SK-N-SH (cell line): ENCODE results near the gene SLC25A44. TPM values are rescaled to one million over a fixed set of nuclear protein-coding genes. Genes with fewer than 3 reads are reported as not detected.

Experiments used
- CTCF ChIA-PET: fragments of 300-600, 350-600 bp; formaldehyde crosslinking; extraction: SDS; loops from one replicate; lab custom pipeline; 2021; lab: Yijun Ruan, JAX
- POLR2A ChIA-PET: fragments of 350-600 bp; sonication (Branson Sonifier 250); formaldehyde crosslinking; extraction: SDS; loops from one replicate; lab custom pipeline; 2020; ENCODE audit warnings: antibody characterized with exemption, inconsistent platforms; lab: Yijun Ruan, JAX
- DNase-seq: peaks from one replicate; pipeline ENCODE4 v3.0.0; 2012
- H2AFZ ChIP-seq: fragments of 200-600 bp; sonication (generic); 2 replicates; pipeline ENCODE4 v1.8.1; 2016; ENCODE audit warnings: antibody characterized with exemption, mild to moderate bottlenecking, low read depth
- H3F3A ChIP-seq: fragments of 200-600 bp; sonication (generic); replicated peaks from 2 replicates; pipeline ENCODE3; 2016; ENCODE audit warnings: antibody characterized with exemption, mild to moderate bottlenecking; ENCODE audit not compliant: insufficient read depth
- H3K27ac ChIP-seq, 2 experiments: fragments of 200-500 bp in 1 of 2; fragments of 200-600 bp in 1 of 2; sonication (Bioruptor generic) in 1 of 2; sonication (generic), shearing (Covaris generic) in 1 of 2; 2 replicates each; pipeline versions ENCODE4 v1.5.1 to v1.6.1; 2014 to 2016; ENCODE audit warnings: low read depth in 2 of 2, inconsistent platforms in 1 of 2, low read length in 1 of 2, mild to moderate bottlenecking in 1 of 2, mixed read lengths in 1 of 2
- H3K27me3 ChIP-seq: fragments of 200-600 bp; sonication (generic), shearing (Covaris generic); 2 replicates; pipeline ENCODE4 v1.6.1; 2016; ENCODE audit warnings: mixed run types; ENCODE audit not compliant: insufficient read depth
- H3K36me3 ChIP-seq, 2 experiments: fragments of 200-500 bp in 1 of 2; fragments of 200-600 bp in 1 of 2; sonication (Bioruptor generic) in 1 of 2; sonication (generic) in 1 of 2; replicated peaks in 1 of 2; 2 replicates each; pipeline versions ENCODE3 to v1.5.1; 2014 to 2016; ENCODE audit warnings: low read length in 1 of 2, mild to moderate bottlenecking in 1 of 2; ENCODE audit not compliant: insufficient read depth in 2 of 2, control insufficient read depth in 1 of 2
- H3K4me1 ChIP-seq, 2 experiments: fragments of 200-500 bp in 1 of 2; fragments of 200-600 bp in 1 of 2; sonication (Bioruptor generic) in 1 of 2; sonication (generic), shearing (Covaris generic) in 1 of 2; 2 replicates each; pipeline versions ENCODE4 v1.5.1 to v1.6.1; 2014 to 2016; ENCODE audit warnings: low read depth in 1 of 2, low read length in 1 of 2, mixed run types in 1 of 2; ENCODE audit not compliant: insufficient read depth in 2 of 2, control insufficient read depth in 1 of 2
- H3K4me2 ChIP-seq: fragments of 200-600 bp; sonication (generic), shearing (Covaris generic); 2 replicates; pipeline ENCODE4 v1.6.1; 2017; ENCODE audit warnings: mixed run types
- H3K4me3 ChIP-seq, 2 experiments: fragments of 200-500 bp in 1 of 2; fragments of 200-600 bp in 1 of 2; sonication (Bioruptor generic) in 1 of 2; sonication (generic), shearing (Covaris generic) in 1 of 2; 2 replicates each; pipeline versions ENCODE4 v1.5.1 to v1.8.1; 2014 to 2016; ENCODE audit warnings: low read depth in 2 of 2, inconsistent platforms in 1 of 2, low read length in 1 of 2, mild to moderate bottlenecking in 1 of 2, mixed read lengths in 1 of 2, moderate library complexity in 1 of 2
- H3K79me2 ChIP-seq: fragments of 200-600 bp; sonication (generic); 2 replicates; pipeline ENCODE4 v1.8.1; 2017; ENCODE audit warnings: mild to moderate bottlenecking; ENCODE audit not compliant: insufficient read depth
- H3K9ac ChIP-seq: fragments of 200-600 bp; sonication (generic); 2 replicates; pipeline ENCODE4 v1.6.1; 2017; ENCODE audit warnings: mixed run types
- H3K9me2 ChIP-seq: fragments of 200-600 bp; sonication (generic); 2 replicates; pipeline ENCODE4 v1.6.1; 2017; ENCODE audit warnings: mixed run types
- H3K9me3 ChIP-seq: fragments of 200-600 bp; sonication (generic); 2 replicates; pipeline ENCODE4 v1.6.1; 2017; ENCODE audit warnings: mixed run types, mild to moderate bottlenecking, moderate library complexity
- H4K20me1 ChIP-seq: fragments of 200-600 bp; sonication (generic); 2 replicates; pipeline ENCODE4 v1.6.1; 2017; ENCODE audit warnings: mild to moderate bottlenecking, mixed run types; ENCODE audit not compliant: insufficient read depth
- CHD2 ChIP-seq: fragments of 150-350 bp; IDR thresholded peaks from 2 replicates; pipeline ENCODE4 v1.6.1; 2018; ENCODE audit warnings: low read length; ENCODE audit not compliant: partially characterized antibody
- EP300 ChIP-seq, 2 experiments: IDR thresholded peaks; 2 replicates each; pipeline versions ENCODE4 v1.4.0 to v1.6.1; 2012; ENCODE audit warnings: borderline replicate concordance in 1 of 2, low read depth in 1 of 2, low read length in 1 of 2
- FOXJ3 ChIP-seq: sonication (generic); formaldehyde crosslinking; IDR thresholded peaks from 2 replicates; pipeline ENCODE4 v1.5.1; 2020; ENCODE audit warnings: mild to moderate bottlenecking, missing genetic modification reagents
- FOXM1 ChIP-seq: IDR thresholded peaks from 2 replicates; pipeline ENCODE4 v1.4.0; 2012; ENCODE audit warnings: low read depth, mild to moderate bottlenecking
- GATA2 ChIP-seq: sonication (generic); formaldehyde crosslinking; IDR thresholded peaks from 2 replicates; pipeline ENCODE4 v1.5.0; 2020; ENCODE audit warnings: mild to moderate bottlenecking, missing genetic modification reagents
- NFIC ChIP-seq: IDR thresholded peaks from 2 replicates; pipeline ENCODE4 v1.4.0; 2012; ENCODE audit warnings: borderline replicate concordance
- RCOR1 ChIP-seq: fragments of 150-350 bp; IDR thresholded peaks from 2 replicates; pipeline ENCODE4 v1.6.1; 2017; ENCODE audit warnings: antibody characterized with exemption, low read length
- REST ChIP-seq: IDR thresholded peaks from 2 replicates; pipeline ENCODE4 v1.6.1; 2012; ENCODE audit warnings: mild to moderate bottlenecking, low read depth, low read length, moderate library complexity
- RFX5 ChIP-seq: IDR thresholded peaks from 2 replicates; pipeline ENCODE4 v1.6.1; 2012; ENCODE audit warnings: mild to moderate bottlenecking, improper control_type of control experiment, low read length
- TAF1 ChIP-seq: IDR thresholded peaks from 2 replicates; pipeline ENCODE4 v1.6.1; 2012; ENCODE audit warnings: low read depth, mild to moderate bottlenecking, low read length, moderate library complexity, borderline replicate concordance
- TEAD4 ChIP-seq: IDR thresholded peaks from 2 replicates; pipeline ENCODE4 v1.4.0; 2012; ENCODE audit warnings: mild to moderate bottlenecking, borderline replicate concordance; ENCODE audit not compliant: insufficient read depth
- USF2 ChIP-seq: fragments of 150-350 bp; IDR thresholded peaks from 2 replicates; pipeline ENCODE4 v1.6.1; 2017; ENCODE audit warnings: antibody characterized with exemption, low read length, low read depth, borderline replicate concordance
- YY1 ChIP-seq: IDR thresholded peaks from 2 replicates; pipeline ENCODE4 v1.4.0; 2012; ENCODE audit warnings: low read depth, mild to moderate bottlenecking
- ZBTB33 ChIP-seq: IDR thresholded peaks from 2 replicates; pipeline ENCODE4 v1.4.0; 2012; ENCODE audit warnings: low read depth, borderline replicate concordance
- WGBS: methylation state at CpG from one replicate; pipeline ENCODE4 v1.1.6; 2017; ENCODE audit warnings: low lambda C conversion rate; 5-methylcytosine and 5-hydroxymethylcytosine counted together
- polyA plus RNA-seq, 3 experiments: library from polyadenylated mRNA; depleted of rRNA; stranded (reverse); fragments of >200 nt; gene quantifications; 2 replicates each; pipeline ENCODE4 v1.2.3, GENCODE V29; 2012

SLC25A44 gene
- polyA plus RNA-seq, 1 of the 3 experiments (the other 2 are of a cell fraction), result 28.5 TPM

GRCh38 chr1:156251527-156251926, 57.6 kb downstream of the SLC25A44 start (continued):
- no peak for TF ChIP-seq TAF1
- TF ChIP-seq USF2, result no peak
- no peak for TF ChIP-seq REST
- TF ChIP-seq GATA2, result peak; percentile 98
- TF ChIP-seq RCOR1, result peak; percentile 76
- no peak; the same call in 1 of the 2 replicates for TF ChIP-seq RFX5
- TF ChIP-seq FOXJ3 (CRISPR knock-in tag), result 0 out of 2 replicates have a peak, but pooled peaks have one; percentile 56
- TF ChIP-seq EP300 (IDR thresholded peaks at IDR 0.05; ENCODE audit: borderline replicate concordance in 1 of 2, low read depth in 1 of 2, low read length in 1 of 2), result peak in 1 of 2 experiments; percentile 87; a peak in 2 of 4 replicates
- TF ChIP-seq FOXM1, result no peak
- TF ChIP-seq NFIC, result no peak
- no peak for TF ChIP-seq TEAD4
- TF ChIP-seq CHD2, result peak; percentile 77

- no peaks in the 10 kb centered on the region for H3K79me2 ChIP-seq
- H3K27ac ChIP-seq, result peak overlapping the region in 1 of 2 experiments; percentile 99; a peak in 2 of 4 replicates
- no peaks in the 10 kb centered on the region for H3K27me3 ChIP-seq
- H3K4me2 ChIP-seq, result no peak overlapping the region
- WGBS, result 88% methylated on average over 3 of the region's 3 CpGs
- H3K4me1 ChIP-seq, result peaks cover 13 to 70% of the 10 kb centered on the region in 2 experiments; a peak in 3 of 4 replicates
- POLR2A ChIA-PET, result no interaction called here
- no peak overlapping the region for H2AFZ ChIP-seq
- no peaks in the 10 kb centered on the region for H3K9me2 ChIP-seq
- peaks cover 13% of the 10 kb centered on the region for H3F3A ChIP-seq
- no peak for TF ChIP-seq ZBTB33
- TF ChIP-seq YY1, result no peak
- peaks cover 37 to 78% of the 10 kb centered on the region in 2 experiments for H3K36me3 ChIP-seq
- no peak overlapping the region for H3K9ac ChIP-seq
- DNase-seq, result no peak
- H3K4me3 ChIP-seq, result no peak overlapping the region
- CTCF ChIA-PET, result interaction anchor here (0.6 to 0.9 kb wide), 2 partner anchors 28 to 657 kb away, joined by 3 read pairs; no protein-coding TSS in a partner anchor
- no peaks in the 10 kb centered on the region for H3K9me3 ChIP-seq
- no peaks in the 10 kb centered on the region for H4K20me1 ChIP-seq
Measured at GRCh38 chr1:156253634-156254033, 59.7 kb downstream of the SLC25A44 start.
